Activated CD8-positive, alpha-beta memory T cell treated with anti-CD3 and anti-CD28 coated beads for 1 hour (primary cell): ENCODE data around the gene ANKS1B.

ENCODE experiments used
- DNase-seq, 2 donors: peaks; one replicate each; pipeline ENCODE4 v3.0.0-alpha.2; 2020; ENCODE audit warnings: low read depth in 1 of 2; ENCODE audit errors: extremely low read depth in 1 of 2

The ANKS1B gene

GRCh38 chr12:99966429-99966828 is 18.3 kb downstream of the ANKS1B start:
- DNase-seq: no peak

GRCh38 chr12:99960311-99960710 is 24.4 kb downstream of the ANKS1B start:
- DNase-seq: no peak

- DNase-seq: no peak
Measured at GRCh38 chr12:99959549-99960170, 25.1 kb downstream of the ANKS1B start.

- no peak for DNase-seq
Measured at GRCh38 chr12:99957866-99958466, 26.8 kb downstream of the ANKS1B start.

GRCh38 chr12:99954724-99955123 is 30.0 kb downstream of the ANKS1B start:
- DNase-seq: no peak

- DNase-seq: no peak
Measured at GRCh38 chr12:99948370-99948769, 36.4 kb downstream of the ANKS1B start.

- no peak for DNase-seq
Measured at GRCh38 chr12:99946131-99946530, 38.6 kb downstream of the ANKS1B start.

- no peak for DNase-seq
Measured at GRCh38 chr12:99935608-99936007, 49.1 kb downstream of the ANKS1B start.

GRCh38 chr12:99926511-99927169 is 58.1 kb downstream of the ANKS1B start:
- DNase-seq: no peak

GRCh38 chr12:99920353-99920960 is 64.3 kb downstream of the ANKS1B start:
- no peak for DNase-seq

- DNase-seq: no peak
Measured at GRCh38 chr12:99917711-99918402, 66.9 kb downstream of the ANKS1B start.

GRCh38 chr12:99916555-99916954 is 68.2 kb downstream of the ANKS1B start:
- DNase-seq: no peak

- DNase-seq: no peak
Measured at GRCh38 chr12:99915251-99916082, 69.3 kb downstream of the ANKS1B start.

GRCh38 chr12:99914206-99914605 is 70.5 kb downstream of the ANKS1B start:
- DNase-seq: no peak

GRCh38 chr12:99911967-99912366 is 72.8 kb downstream of the ANKS1B start:
- no peak for DNase-seq

GRCh38 chr12:99911081-99911480 is 73.7 kb downstream of the ANKS1B start:
- DNase-seq: no peak

GRCh38 chr12:99910342-99910741 is 74.4 kb downstream of the ANKS1B start:
- DNase-seq: no peak

GRCh38 chr12:99906786-99907579 is 77.8 kb downstream of the ANKS1B start:
- no peak for DNase-seq

- no peak for DNase-seq
Measured at GRCh38 chr12:99901181-99901580, 83.6 kb downstream of the ANKS1B start.

- DNase-seq: no peak
Measured at GRCh38 chr12:99898645-99899044, 86.1 kb downstream of the ANKS1B start.
